ENCODE data around the gene UBTD1.

GRCh38 chr10:97575127-97575668 is 76.5 kb downstream of the UBTD1 start:
- TF ChIP-seq POLR2A (IDR thresholded peaks at IDR 0.05; ENCODE audit: extremely low read depth, insufficient read length), result no peak
- no peak for TF ChIP-seq MAX (IDR thresholded peaks at IDR 0.05; ENCODE audit: low read depth, low read length)
- TF ChIP-seq, protein P1, sequence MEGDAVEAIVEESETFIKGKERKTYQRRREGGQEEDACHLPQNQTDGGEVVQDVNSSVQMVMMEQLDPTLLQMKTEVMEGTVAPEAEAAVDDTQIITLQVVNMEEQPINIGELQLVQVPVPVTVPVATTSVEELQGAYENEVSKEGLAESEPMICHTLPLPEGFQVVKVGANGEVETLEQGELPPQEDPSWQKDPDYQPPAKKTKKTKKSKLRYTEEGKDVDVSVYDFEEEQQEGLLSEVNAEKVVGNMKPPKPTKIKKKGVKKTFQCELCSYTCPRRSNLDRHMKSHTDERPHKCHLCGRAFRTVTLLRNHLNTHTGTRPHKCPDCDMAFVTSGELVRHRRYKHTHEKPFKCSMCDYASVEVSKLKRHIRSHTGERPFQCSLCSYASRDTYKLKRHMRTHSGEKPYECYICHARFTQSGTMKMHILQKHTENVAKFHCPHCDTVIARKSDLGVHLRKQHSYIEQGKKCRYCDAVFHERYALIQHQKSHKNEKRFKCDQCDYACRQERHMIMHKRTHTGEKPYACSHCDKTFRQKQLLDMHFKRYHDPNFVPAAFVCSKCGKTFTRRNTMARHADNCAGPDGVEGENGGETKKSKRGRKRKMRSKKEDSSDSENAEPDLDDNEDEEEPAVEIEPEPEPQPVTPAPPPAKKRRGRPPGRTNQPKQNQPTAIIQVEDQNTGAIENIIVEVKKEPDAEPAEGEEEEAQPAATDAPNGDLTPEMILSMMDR (IDR thresholded peaks at IDR 0.05; ENCODE audit: low read depth, low read length), result no peak
- no peak for TF ChIP-seq MYC (IDR thresholded peaks at IDR 0.05; ENCODE audit: low read depth, low read length)
